Loucy (cell line): ENCODE results near the gene MYCBP2.

Source experiments
- H2AFZ ChIP-seq: fragments of 200-600 bp; sonication (generic); 2 replicates; pipeline ENCODE4 v1.6.0; 2016; ENCODE audit warnings: antibody characterized with exemption, mild to moderate bottlenecking, low read length, moderate library complexity
- H3F3A ChIP-seq: fragments of 200-600 bp; 2 replicates; pipeline ENCODE4 v1.6.0; 2016; ENCODE audit warnings: antibody characterized with exemption, low read depth, mild to moderate bottlenecking
- H3K27me3 ChIP-seq: fragments of 200-600 bp; sonication (generic); 2 replicates; pipeline ENCODE4 v1.6.1; 2014; ENCODE audit warnings: low read length, mild to moderate bottlenecking; ENCODE audit not compliant: insufficient read depth, poor library complexity, severe bottlenecking
- H3K36me3 ChIP-seq: fragments of 200-600 bp; sonication (generic); 2 replicates; pipeline ENCODE4 v1.6.1; 2016; ENCODE audit warnings: low read length; ENCODE audit not compliant: insufficient read depth
- H3K4me1 ChIP-seq: fragments of 200-600 bp; sonication (generic); 2 replicates; pipeline ENCODE4 v1.5.1; 2014; ENCODE audit warnings: low read length, mild to moderate bottlenecking; ENCODE audit not compliant: insufficient read depth, poor library complexity, severe bottlenecking
- H3K4me2 ChIP-seq: fragments of 200-600 bp; sonication (generic); 2 replicates; pipeline ENCODE4 v1.6.0; 2014; ENCODE audit warnings: antibody characterized with exemption, low read length, low read depth, mild to moderate bottlenecking; ENCODE audit not compliant: poor library complexity, severe bottlenecking
- H3K4me3 ChIP-seq: fragments of 200-600 bp; sonication (generic); 2 replicates; pipeline ENCODE4 v1.5.1; 2014; ENCODE audit warnings: low read length, mild to moderate bottlenecking, mixed read lengths; ENCODE audit not compliant: poor library complexity, severe bottlenecking
- H3K79me2 ChIP-seq: fragments of 200-600 bp; sonication (generic); 2 replicates; pipeline ENCODE4 v1.6.1; 2014; ENCODE audit warnings: low read length; ENCODE audit not compliant: insufficient read depth
- H3K9ac ChIP-seq: fragments of 200-600 bp; sonication (generic); 2 replicates; pipeline ENCODE4 v1.6.0; 2014; ENCODE audit warnings: mild to moderate bottlenecking, low read depth, low read length, moderate library complexity; ENCODE audit not compliant: poor library complexity, severe bottlenecking
- H3K9me2 ChIP-seq: fragments of 200-600 bp; sonication (generic); replicated peaks from 2 replicates; pipeline ENCODE4 v1.6.1; 2016; ENCODE audit warnings: low read depth, low read length, mixed read lengths
- H3K9me3 ChIP-seq: fragments of 200-600 bp; sonication (generic); 2 replicates; pipeline ENCODE4 v1.6.1; 2014; ENCODE audit warnings: mild to moderate bottlenecking, antibody characterized with exemption, low read length, low read depth; ENCODE audit not compliant: insufficient read depth
- H4K20me1 ChIP-seq: fragments of 200-600 bp; sonication (generic); 2 replicates; pipeline ENCODE4 v1.6.0; 2014; ENCODE audit warnings: antibody characterized with exemption, low read length, mild to moderate bottlenecking; ENCODE audit not compliant: insufficient read depth, poor library complexity, severe bottlenecking
- CTCF ChIP-seq: fragments of 200-600 bp; sonication (generic); conservative IDR thresholded peaks from 2 replicates; pipeline ENCODE4 v1.5.1; 2014; ENCODE audit warnings: mild to moderate bottlenecking, antibody characterized with exemption, low read length
- EZH2phosphoT487 ChIP-seq: fragments of 200-600 bp; IDR thresholded peaks from 2 replicates; pipeline ENCODE4 v1.6.1; 2018; ENCODE audit warnings: antibody characterized with exemption, mild to moderate bottlenecking, moderate library complexity, borderline replicate concordance

MYCBP2 gene

GRCh38 chr13:77113496-77113895 is 213.4 kb downstream of the MYCBP2 start:
- Histone ChIP-seq H3K36me3 (peaks cover 19% of the 10 kb centered on the region; the same call in 1 of the 2 replicates), H4K20me1 (no peaks in the 10 kb centered on the region), H3K9ac (no peak overlapping the region), H3K27me3 (no peaks in the 10 kb centered on the region), H3K79me2 (no peaks in the 10 kb centered on the region), H3K9me3 (peaks cover 7% of the 10 kb centered on the region; the same call in 1 of the 2 replicates), H3K4me2 (no peak overlapping the region), H3K9me2 (no peaks in the 10 kb centered on the region), H3K4me1 (no peaks in the 10 kb centered on the region), H2AFZ (no peak overlapping the region), H3F3A (no peaks in the 10 kb centered on the region), H3K4me3 (no peak overlapping the region)
- TF ChIP-seq CTCF: no peak
- no peak for TF ChIP-seq EZH2phosphoT487

GRCh38 chr13:77105051-77105450 is 221.8 kb downstream of the MYCBP2 start:
- Histone ChIP-seq H3K4me3 (no peak overlapping the region), H3K4me2 (no peak overlapping the region), H3K36me3 (no peaks in the 10 kb centered on the region), H3K9me3 (no peaks in the 10 kb centered on the region; the same call in 1 of the 2 replicates), H3K9ac (no peak overlapping the region), H3K4me1 (no peaks in the 10 kb centered on the region), H3K79me2 (no peaks in the 10 kb centered on the region), H3K27me3 (no peaks in the 10 kb centered on the region), H3F3A (no peaks in the 10 kb centered on the region), H3K9me2 (no peaks in the 10 kb centered on the region), H2AFZ (no peak overlapping the region), H4K20me1 (no peaks in the 10 kb centered on the region)
- TF ChIP-seq EZH2phosphoT487: no peak
- TF ChIP-seq CTCF: no peak

- no peak for TF ChIP-seq EZH2phosphoT487
- TF ChIP-seq CTCF: no peak
- H3K4me3 ChIP-seq: no peak overlapping the region
- H3K9ac ChIP-seq: no peak overlapping the region
- H3K36me3 ChIP-seq: peaks cover 21% of the 10 kb centered on the region; the same call in 1 of the 2 replicates
- no peaks in the 10 kb centered on the region for H3F3A ChIP-seq
- H2AFZ ChIP-seq: no peak overlapping the region
- H4K20me1 ChIP-seq: no peaks in the 10 kb centered on the region
- no peaks in the 10 kb centered on the region for H3K9me2 ChIP-seq
- no peak overlapping the region for H3K4me2 ChIP-seq
- no peaks in the 10 kb centered on the region for H3K27me3 ChIP-seq
- H3K4me1 ChIP-seq: no peaks in the 10 kb centered on the region
- H3K9me3 ChIP-seq: no peaks in the 10 kb centered on the region
- H3K79me2 ChIP-seq: no peaks in the 10 kb centered on the region
These were observed 227.5 kb downstream of the MYCBP2 start for GRCh38 chr13:77099415-77099814.
